Spleen (tissue), 7 donors: ENCODE data around the gene OS9.

Source experiments
- CTCF ChIP-seq, 11 experiments: fragments of 200-600 bp in 7 of 11; fragments of 450-650 bp in 4 of 11; sonication (generic) in 4 of 11; IDR thresholded peaks in 8 of 11; conservative IDR thresholded peaks in 3 of 11; 1 replicate in 7 of 11; 2 replicates in 4 of 11; pipeline versions ENCODE4 v1.4.0 to v1.8.0; 2016 to 2021; ENCODE audit warnings: antibody characterized with exemption in 11 of 11, inconsistent platforms in 4 of 11, mild to moderate bottlenecking in 1 of 11
- POLR2A ChIP-seq, 3 donors: fragments of 450-650 bp; IDR thresholded peaks; one replicate each; pipeline ENCODE4 v1.5.1; 2017; ENCODE audit warnings: antibody characterized with exemption in 3 of 3, mild to moderate bottlenecking in 1 of 3
- POLR2AphosphoS5 ChIP-seq, 3 donors: sonication (generic); formaldehyde crosslinking; IDR thresholded peaks; one replicate each; pipeline ENCODE4 v1.5.1; 2017; ENCODE audit warnings: antibody characterized with exemption in 3 of 3
- donor health status: DM: no; HTN: no; CAD: no; lungs with moderate emphysema.
- donor health status: DM: no; HTN: no; CAD: no.
- donor health status: DM: no; HTN: no; CAD: no.

DNA sequence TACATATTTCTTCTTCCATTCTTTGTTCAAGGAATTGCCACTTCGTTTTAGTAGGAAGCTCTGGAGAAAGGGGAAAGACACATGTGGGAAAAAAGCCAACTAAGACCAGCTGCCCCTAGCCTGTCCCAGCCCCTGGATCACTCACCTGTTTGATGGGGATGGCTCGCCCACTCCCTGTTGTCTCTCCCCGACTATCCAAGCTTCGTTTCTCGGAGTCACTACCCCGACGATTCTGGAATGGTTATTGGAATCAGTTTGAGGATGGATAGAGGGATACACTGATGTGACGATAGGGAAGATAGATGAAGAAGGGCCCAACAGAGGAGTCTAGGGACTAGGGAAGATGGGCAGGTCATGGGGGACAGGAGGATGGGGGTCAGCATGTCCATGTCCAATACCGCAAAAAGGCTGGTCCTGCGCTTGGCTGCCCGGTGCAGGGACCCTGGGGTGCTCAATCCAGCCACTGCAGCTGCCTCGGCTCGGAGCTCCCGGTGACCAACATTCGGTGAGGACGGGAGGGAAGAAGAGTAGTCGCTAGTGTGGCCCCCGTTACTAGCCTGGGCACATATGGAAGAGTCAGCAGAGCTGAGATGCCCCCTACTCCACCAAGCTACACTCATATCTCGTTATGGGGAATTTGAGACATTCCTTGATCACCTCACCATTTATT, 37.6 kb downstream of the OS9 start:
- TF ChIP-seq CTCF (IDR thresholded peaks at IDR 0.05 in 8 of 11, conservative IDR thresholded peaks at IDR 0.05 in 3 of 11): no peak
- no peak for TF ChIP-seq POLR2A (IDR thresholded peaks at IDR 0.05)
- peak in 1 of 3 donors; percentile 29 for TF ChIP-seq POLR2AphosphoS5 (IDR thresholded peaks at IDR 0.05)
